ENCODE measurements around the gene PDLIM4.

The PDLIM4 gene

GRCh38 chr5:132268769-132269551, 11.5 kb downstream of the PDLIM4 start:
- DNase-seq: no peak

GRCh38 chr5:132269635-132270334, 12.3 kb downstream of the PDLIM4 start:
- no peak for DNase-seq

DNA sequence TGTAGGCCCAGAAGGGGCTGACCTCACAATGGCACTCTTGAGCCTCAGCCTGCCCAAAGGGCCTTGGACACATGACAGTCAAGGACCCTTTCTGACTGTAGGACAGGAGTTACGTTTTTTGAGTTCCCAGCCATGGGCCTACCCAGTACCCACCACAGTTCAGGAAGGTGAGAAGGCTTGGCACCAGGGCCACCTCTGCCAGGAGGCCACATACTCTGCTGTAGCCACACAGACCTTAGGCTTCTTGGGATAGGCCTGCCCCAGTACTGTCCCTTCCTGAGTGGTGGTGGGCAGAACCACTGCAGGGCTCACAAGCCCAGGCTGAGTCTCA, 12.8 kb downstream of the PDLIM4 start:
- DNase-seq: no peak

GRCh38 chr5:132270706-132271105, 13.2 kb downstream of the PDLIM4 start:
- no peak for DNase-seq

- no peak for DNase-seq
Measured at GRCh38 chr5:132271251-132272246, 14.1 kb downstream of the PDLIM4 start.

GRCh38 chr5:132272311-132273210, 15.1 kb downstream of the PDLIM4 start:
- DNase-seq: peak; percentile 72

- no peak for DNase-seq
Measured at GRCh38 chr5:132273631-132274030, 16.1 kb downstream of the PDLIM4 start.

- no peak for DNase-seq
Measured at GRCh38 chr5:132274050-132274792, 16.7 kb downstream of the PDLIM4 start.

- DNase-seq: no peak
Measured at GRCh38 chr5:132275367-132276220, 18.1 kb downstream of the PDLIM4 start.

DNA sequence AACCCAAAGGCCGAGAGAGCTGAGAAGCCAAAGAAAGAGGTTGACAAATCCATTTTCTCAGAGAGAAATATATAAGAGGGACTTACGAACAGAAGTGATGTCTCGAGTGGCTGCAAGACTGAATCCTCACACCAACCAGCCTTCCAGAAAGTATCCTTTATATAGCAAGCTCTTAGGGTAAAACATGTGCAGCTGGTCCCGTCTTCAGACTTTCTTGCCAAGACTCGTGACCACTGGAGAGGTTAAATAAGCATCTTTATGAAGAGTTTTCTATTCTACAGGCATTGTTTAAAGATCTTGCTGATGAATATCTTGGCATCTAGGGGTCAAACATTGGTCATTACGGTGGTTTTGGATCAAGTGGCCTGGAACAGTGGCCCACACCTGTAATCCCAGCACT, 19.8 kb downstream of the PDLIM4 start:
- no peak for DNase-seq

DNA sequence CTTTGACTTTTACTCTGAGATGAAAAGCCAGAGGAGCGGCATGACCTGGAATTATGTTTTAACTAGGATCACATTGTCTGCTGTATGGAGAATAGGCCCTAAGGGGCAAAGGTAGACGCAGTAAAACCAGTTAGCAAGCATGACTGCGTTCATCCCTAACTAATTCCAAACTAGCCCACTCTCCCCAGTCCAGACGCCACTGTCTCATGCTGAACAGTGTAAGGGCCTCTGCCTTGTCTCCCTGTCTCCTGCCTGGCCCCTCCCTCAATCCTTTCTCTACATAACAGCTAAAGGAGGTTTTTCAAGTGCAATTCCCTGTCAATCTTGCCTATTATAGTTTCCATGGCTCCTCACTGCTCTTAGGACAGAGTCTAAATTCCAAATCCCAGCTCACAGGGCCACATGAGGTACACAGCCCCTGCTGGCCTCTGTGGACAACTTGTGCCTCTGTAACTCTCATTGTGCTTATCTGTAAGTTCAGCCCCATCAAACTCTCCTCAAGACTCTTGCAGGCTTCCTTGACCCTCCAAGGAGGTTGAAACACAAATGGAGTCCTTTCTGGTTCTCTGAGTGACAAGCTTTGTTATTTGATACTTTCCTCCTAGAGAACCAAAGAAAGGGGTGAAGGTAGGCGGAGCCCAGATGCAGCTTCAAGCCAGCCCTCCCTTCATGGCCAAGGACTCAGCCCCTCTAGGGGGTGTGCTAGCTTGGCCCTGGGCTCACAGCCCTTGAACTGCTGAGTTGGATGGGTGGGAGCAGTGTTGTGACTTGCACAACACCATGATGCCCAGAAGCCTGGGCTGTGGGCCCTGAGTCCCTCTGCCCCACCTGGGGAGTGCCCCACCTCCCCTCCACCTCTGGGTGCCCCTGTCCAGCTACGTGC, 20.7 kb downstream of the PDLIM4 start:
- no peak for DNase-seq

DNA sequence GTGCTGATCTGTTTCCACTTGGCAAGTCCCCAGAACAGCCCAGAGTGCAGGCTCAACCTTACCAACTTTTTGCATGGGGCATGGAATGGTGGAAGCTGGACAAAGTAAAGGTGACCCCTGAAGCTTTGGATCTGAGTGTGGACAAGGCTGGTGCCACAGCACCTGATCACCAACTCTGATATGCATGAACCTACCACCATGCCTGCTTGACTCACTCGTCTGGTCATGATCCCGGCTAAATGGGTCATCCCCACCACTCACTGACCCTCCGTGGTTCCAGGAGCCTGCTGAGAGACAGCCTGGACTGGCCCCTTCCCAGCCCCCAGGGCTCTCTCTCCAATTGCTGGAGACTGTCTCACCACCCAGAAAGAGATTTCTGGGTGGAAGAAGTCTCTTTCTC, 22.3 kb downstream of the PDLIM4 start:
- no peak for DNase-seq

- no peak for DNase-seq
Measured at GRCh38 chr5:132280371-132281240, 23.1 kb downstream of the PDLIM4 start.

GRCh38 chr5:132281856-132282614, 24.5 kb downstream of the PDLIM4 start:
- DNase-seq: no peak

DNA sequence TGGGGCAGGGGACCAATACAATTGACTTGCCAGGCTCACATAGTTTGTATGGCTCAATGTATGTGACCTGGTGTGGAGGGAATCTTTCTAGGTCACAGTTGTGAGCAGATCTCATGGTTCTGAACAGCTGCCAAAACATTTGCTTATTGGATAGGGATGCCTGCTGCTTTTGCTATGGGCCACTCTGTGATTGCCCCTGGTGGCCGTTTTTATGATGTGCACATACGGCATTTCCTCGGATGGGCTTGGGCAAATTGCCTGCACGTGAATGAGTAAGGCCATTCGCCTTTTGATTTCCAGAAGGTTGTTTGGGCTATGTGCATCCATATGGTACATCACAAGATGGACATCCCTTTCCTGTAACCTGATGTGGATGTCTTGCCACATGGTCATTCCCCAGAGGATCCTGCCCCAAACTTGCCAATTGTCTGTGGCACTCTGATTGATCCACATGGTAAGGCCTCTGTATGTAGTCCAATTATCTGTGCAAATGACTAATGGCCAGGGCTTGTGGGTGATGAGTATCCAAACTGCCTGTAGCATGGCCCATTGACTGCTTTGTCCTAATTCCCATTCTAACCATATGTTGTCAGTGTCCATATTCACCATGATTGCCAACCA, 26.0 kb downstream of the PDLIM4 start:
- DNase-seq: no peak

DNA sequence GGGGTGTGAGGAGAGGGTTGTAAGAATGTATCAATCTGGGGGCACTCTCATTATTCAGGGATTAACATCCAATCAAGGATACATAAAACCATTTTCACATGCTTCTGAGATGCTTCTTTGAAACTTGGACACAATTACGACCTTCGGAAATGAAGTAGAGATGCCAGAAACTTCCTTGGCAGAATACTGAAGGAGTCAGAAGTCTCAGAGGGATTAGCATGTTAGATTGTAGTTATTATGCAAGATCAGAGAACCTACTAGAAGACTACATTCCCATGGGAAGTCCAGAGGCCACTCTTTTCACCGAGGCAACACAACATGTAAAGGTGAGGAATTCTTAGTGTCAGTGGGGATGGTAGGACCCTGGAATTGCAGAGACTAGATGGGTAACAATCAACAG, 31.6 kb downstream of the PDLIM4 start:
- no peak for DNase-seq

DNA sequence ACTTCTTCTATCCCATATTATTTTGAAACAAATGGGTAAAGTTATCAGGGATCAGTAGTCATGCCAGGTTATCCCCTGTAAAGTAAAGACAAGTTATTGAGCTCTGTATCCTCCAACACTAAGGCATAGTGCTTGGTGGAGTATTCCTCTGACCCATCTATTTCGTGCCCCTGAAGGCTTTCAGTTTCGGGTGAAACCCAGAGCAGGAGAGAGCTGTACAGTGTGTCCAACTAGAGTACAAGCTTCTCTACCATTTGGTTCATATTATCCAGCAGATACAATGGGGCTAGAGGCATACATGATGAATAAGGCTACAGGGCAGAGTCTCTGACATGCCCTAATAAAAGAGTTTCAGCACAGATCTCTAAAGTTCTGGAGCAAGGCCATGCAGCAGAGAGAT, 33.5 kb downstream of the PDLIM4 start:
- DNase-seq: no peak

Data from activated gamma-delta T cell treated with Interleukin-2 at 50 U/mL for 16 hours (primary cell).